ENCODE measurements around the gene EDAR.

EDAR gene

DNA sequence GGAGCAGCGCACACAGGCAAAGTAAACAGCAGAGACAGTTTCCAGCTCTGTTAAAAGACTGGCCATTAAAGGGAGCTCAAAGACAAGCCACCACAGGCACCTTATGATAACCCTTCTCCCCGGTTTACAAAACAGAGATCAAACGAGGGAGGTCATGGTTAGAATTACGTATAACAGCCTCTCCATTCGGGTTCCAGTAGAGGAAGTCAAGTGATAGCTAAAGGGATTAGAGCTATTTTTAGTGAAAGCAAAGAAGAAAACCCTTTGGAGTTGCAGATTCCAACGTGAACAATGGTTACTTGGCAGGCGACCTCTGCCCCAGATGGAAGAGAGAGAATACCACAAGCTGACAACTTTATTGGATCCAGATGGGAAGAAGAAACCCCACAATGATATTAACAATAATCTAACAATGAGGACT, 31.2 kb upstream of the EDAR start:
- no peak for DNase-seq (ENCODE audit: low spot score)
- POLR2A ChIA-PET (ENCODE audit: low non-redundant PET): no interaction called here
- CTCF ChIA-PET: interaction anchor here (0.7 to 1.0 kb wide), 2 partner anchors 18 to 233 kb away, joined by 3 read pairs; no protein-coding TSS in a partner anchor
- TF ChIP-seq, protein P1, sequence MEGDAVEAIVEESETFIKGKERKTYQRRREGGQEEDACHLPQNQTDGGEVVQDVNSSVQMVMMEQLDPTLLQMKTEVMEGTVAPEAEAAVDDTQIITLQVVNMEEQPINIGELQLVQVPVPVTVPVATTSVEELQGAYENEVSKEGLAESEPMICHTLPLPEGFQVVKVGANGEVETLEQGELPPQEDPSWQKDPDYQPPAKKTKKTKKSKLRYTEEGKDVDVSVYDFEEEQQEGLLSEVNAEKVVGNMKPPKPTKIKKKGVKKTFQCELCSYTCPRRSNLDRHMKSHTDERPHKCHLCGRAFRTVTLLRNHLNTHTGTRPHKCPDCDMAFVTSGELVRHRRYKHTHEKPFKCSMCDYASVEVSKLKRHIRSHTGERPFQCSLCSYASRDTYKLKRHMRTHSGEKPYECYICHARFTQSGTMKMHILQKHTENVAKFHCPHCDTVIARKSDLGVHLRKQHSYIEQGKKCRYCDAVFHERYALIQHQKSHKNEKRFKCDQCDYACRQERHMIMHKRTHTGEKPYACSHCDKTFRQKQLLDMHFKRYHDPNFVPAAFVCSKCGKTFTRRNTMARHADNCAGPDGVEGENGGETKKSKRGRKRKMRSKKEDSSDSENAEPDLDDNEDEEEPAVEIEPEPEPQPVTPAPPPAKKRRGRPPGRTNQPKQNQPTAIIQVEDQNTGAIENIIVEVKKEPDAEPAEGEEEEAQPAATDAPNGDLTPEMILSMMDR (conservative IDR thresholded peaks at IDR 0.05; ENCODE audit: low read depth): no peak
- no peak overlapping the region for H3K27ac ChIP-seq

DNA sequence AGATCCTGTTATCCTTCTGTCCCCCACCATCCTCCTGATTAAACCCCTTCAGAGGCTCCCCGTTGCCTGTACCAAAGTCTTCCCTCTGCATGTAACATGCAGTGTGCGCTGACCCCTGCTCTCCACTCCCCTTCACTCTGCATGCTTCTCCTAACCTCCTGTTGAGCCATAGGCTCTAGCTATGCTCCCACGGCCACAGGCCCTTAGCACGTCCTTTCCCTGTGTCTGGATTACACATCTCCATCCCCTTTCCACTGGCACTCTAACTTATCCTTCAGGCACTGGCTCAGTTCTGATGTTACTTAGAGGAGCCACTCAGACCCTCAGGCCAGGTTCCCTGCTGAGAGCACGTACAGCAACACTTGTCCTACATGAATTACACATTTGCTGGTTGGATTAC, 29.4 kb upstream of the EDAR start:
- ChIA-PET POLR2A (ENCODE audit: low non-redundant PET) (no interaction called here), CTCF (no interaction called here)
- H3K27ac ChIP-seq: no peak overlapping the region
- no peak for DNase-seq (ENCODE audit: low spot score)
- TF ChIP-seq, protein P1 (conservative IDR thresholded peaks at IDR 0.05; ENCODE audit: low read depth): no peak

DNA sequence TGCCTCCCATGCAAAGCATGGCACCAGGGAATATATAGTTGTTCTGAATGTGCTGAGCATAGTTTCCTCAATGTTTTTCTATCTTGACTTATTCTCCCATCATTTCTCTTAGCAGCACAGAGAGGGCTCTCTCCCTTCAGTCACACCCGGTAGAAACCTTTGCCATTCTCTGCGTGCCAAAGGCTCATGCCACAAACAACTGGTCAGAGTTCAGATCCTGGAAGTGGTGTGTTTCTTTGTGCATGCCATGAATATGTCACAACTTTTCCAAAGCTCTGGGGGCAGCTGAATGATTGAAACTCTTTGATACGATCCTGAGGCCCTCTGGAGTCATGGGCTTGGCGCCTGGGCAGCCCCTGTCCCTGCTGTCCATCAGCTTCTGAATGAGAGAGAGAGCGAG, 28.0 kb upstream of the EDAR start:
- DNase-seq (ENCODE audit: low spot score): no peak
- CTCF ChIA-PET: no interaction called here
- no peak overlapping the region for H3K27ac ChIP-seq
- TF ChIP-seq, protein P1 (conservative IDR thresholded peaks at IDR 0.05; ENCODE audit: low read depth): no peak
- POLR2A ChIA-PET (ENCODE audit: low non-redundant PET): no interaction called here

DNA sequence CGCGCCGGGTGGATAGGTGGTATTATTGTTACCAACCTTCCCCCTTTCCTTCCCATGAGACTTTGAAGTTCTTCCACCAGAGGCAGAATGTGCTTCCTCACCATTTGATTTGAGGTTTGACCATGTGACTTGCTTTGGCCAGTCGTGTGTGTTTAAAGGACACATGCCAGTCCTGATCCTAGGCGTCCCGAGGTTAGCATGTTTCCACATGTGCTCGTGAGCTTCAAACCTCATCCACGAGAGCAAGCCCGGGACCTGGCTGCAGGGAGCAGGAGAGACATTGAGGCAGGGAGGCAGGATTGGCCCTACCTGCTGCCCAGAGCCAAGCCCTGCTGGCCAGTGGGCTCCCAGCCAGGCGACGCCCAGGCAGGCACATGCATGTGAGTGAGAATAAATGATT, 27.4 kb upstream of the EDAR start:
- TF ChIP-seq, protein P1 (conservative IDR thresholded peaks at IDR 0.05; ENCODE audit: low read depth): no peak
- ChIA-PET CTCF (no interaction called here), POLR2A (ENCODE audit: low non-redundant PET) (no interaction called here)
- no peak for DNase-seq (ENCODE audit: low spot score)
- H3K27ac ChIP-seq: no peak overlapping the region

DNA sequence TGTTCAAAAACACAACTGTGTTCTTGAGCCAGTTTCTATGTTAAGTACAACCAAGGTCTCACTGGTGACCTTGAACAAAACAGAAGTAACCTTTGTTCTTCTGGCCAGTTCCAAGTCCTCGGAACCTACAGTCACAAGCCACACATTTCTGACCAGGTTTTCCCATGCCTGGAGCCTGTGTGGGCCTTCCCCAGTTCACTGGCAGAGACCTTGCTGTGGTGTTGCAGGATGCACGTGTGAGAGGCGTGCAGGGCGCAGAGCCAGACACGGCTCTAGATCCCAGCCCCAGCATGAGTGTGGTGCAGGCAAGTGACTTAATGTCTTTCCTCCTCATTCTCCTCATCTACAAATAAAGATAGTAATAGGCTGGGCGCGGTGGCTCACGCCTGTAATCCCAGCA, 25.5 kb upstream of the EDAR start:
- DNase-seq (ENCODE audit: low spot score): no peak
- no peak overlapping the region for H3K27ac ChIP-seq
- ChIA-PET POLR2A (ENCODE audit: low non-redundant PET) (no interaction called here), CTCF (no interaction called here)
- TF ChIP-seq, protein P1 (conservative IDR thresholded peaks at IDR 0.05; ENCODE audit: low read depth): no peak

DNA sequence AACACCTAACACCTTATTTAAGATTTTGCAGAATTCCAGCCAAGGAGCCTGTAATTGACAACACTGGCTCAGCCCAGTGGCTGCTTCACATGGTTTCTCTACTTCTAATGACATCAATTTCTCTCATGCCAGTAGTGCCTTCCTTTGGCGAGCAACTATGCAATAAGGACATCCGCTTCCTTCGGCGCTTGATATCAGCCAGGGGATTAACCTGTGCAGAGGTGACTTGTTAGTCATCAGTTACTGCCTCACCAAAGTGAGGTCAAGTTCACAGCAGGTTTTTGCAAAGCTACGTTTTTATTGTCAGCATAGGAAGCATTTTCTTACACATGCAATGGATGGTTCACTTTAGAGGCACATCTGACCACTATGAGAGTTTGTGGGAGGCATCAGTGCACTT, 24.0 kb upstream of the EDAR start:
- TF ChIP-seq, protein P1 (conservative IDR thresholded peaks at IDR 0.05; ENCODE audit: low read depth): no peak
- no peak overlapping the region for H3K27ac ChIP-seq
- ChIA-PET CTCF (no interaction called here), POLR2A (ENCODE audit: low non-redundant PET) (no interaction called here)
- no peak for DNase-seq (ENCODE audit: low spot score)
